H1 (cell line): ENCODE data around the gene THRB. TPM values are rescaled to one million over a fixed set of nuclear protein-coding genes. Genes with fewer than 3 reads are reported as not detected.

Experiments
- CTCF ChIA-PET: fragments of 300-600 bp; sonication (Branson Sonifier 250); formaldehyde crosslinking; loops from one replicate; lab custom pipeline; 2021; ENCODE audit not compliant: partially characterized antibody; lab: Charles Lee
- POLR2A ChIA-PET: fragments of 300-600 bp; sonication (Branson Sonifier 250); formaldehyde crosslinking; loops from one replicate; lab custom pipeline; 2021; ENCODE audit warnings: inconsistent platforms; ENCODE audit not compliant: partially characterized antibody; lab: Charles Lee
- DNase-seq, 2 experiments: peaks; one replicate each; pipeline versions ENCODE4 v3.0.0 to v3.0.0-alpha.2; 2010 to 2022; ENCODE audit warnings: low spot score in 2 of 2, low read depth in 1 of 2, mixed read lengths in 1 of 2
- FAIRE-seq: peaks from 2 replicates; lab custom pipeline; 2011; peaks lifted over from hg19 to GRCh38; lab: Jason Lieb, UNC
- H2AFZ ChIP-seq: 2 replicates; pipeline ENCODE4 v1.8.1; 2012; ENCODE audit warnings: low read length, inconsistent platforms
- H2AK5ac ChIP-seq: 2 replicates; pipeline ENCODE4 v1.6.1; 2013; ENCODE audit warnings: low read depth, low read length
- H2BK120ac ChIP-seq: replicated peaks from 2 replicates; pipeline ENCODE3; 2013; ENCODE audit warnings: low read depth, low read length, inconsistent platforms
- H2BK12ac ChIP-seq: 2 replicates; pipeline ENCODE4 v1.6.1; 2013; ENCODE audit warnings: low read depth, low read length
- H2BK15ac ChIP-seq: 2 replicates; pipeline ENCODE4 v1.6.1; 2013; ENCODE audit warnings: low read length
- H2BK20ac ChIP-seq: 2 replicates; pipeline ENCODE4 v1.6.1; 2013; ENCODE audit warnings: low read length
- H2BK5ac ChIP-seq: 2 replicates; pipeline ENCODE4 v1.6.1; 2013; ENCODE audit warnings: low read depth, low read length
- H3K14ac ChIP-seq: 2 replicates; pipeline ENCODE4 v1.6.1; 2013; ENCODE audit warnings: inconsistent platforms; ENCODE audit not compliant: insufficient read length
- H3K18ac ChIP-seq: 2 replicates; pipeline ENCODE4 v1.6.1; 2013; ENCODE audit warnings: low read length; ENCODE audit errors: extremely low read depth
- H3K23ac ChIP-seq: 2 replicates; pipeline ENCODE4 v1.6.1; 2013; ENCODE audit warnings: inconsistent platforms; ENCODE audit not compliant: insufficient read length
- H3K23me2 ChIP-seq: 2 replicates; pipeline ENCODE4 v1.6.1; 2013; ENCODE audit warnings: low read depth, low read length
- H3K27ac ChIP-seq: 2 replicates; pipeline ENCODE4 v1.6.1; 2011; ENCODE audit warnings: low read depth, low read length, inconsistent platforms
- H3K27me3 ChIP-seq, 4 experiments: replicated peaks in 1 of 4; 1 replicate in 1 of 4; 2 replicates in 3 of 4; pipeline versions ENCODE4 v1.6.1 to v1.8.1; 2011 to 2013; ENCODE audit warnings: low read length in 3 of 4, mild to moderate bottlenecking in 3 of 4, inconsistent platforms in 2 of 4, mixed read lengths in 2 of 4, moderate library complexity in 1 of 4; ENCODE audit not compliant: control insufficient read depth in 3 of 4, insufficient read depth in 3 of 4; ENCODE audit errors: extremely low read depth in 1 of 4
- H3K36me3 ChIP-seq, 4 experiments: 2 replicates each; pipeline versions ENCODE4 v1.6.1 to v1.8.1; 2011 to 2013; ENCODE audit warnings: mild to moderate bottlenecking in 4 of 4, low read length in 3 of 4, moderate library complexity in 2 of 4, control low read depth in 1 of 4, inconsistent platforms in 1 of 4; ENCODE audit not compliant: insufficient read depth in 4 of 4, control insufficient read depth in 2 of 4
- H3K4ac ChIP-seq: replicated peaks from 2 replicates; pipeline ENCODE3; 2013; ENCODE audit warnings: low read length, low read depth, mixed read lengths, inconsistent platforms; ENCODE audit not compliant: insufficient read length
- H3K4me1 ChIP-seq, 4 experiments: replicated peaks in 1 of 4; 1 replicate in 1 of 4; 2 replicates in 3 of 4; pipeline versions ENCODE4 v1.6.1 to v1.8.1; 2011 to 2013; ENCODE audit warnings: low read length in 3 of 4, inconsistent platforms in 2 of 4, mixed read lengths in 1 of 4; ENCODE audit not compliant: insufficient read depth in 4 of 4, control insufficient read depth in 3 of 4
- H3K4me2 ChIP-seq, 2 experiments: 2 replicates each; pipeline versions ENCODE4 v1.6.1 to v1.8.1; 2011 to 2013; ENCODE audit warnings: low read depth in 2 of 2, low read length in 2 of 2, control low read depth in 1 of 2, inconsistent platforms in 1 of 2, mild to moderate bottlenecking in 1 of 2; ENCODE audit not compliant: insufficient read depth in 1 of 2
- H3K4me3 ChIP-seq, 4 experiments: fragments of 200-600, 300-600 bp in 1 of 4; sonication (generic), shearing (Covaris generic), sonication (Bioruptor Twin) in 1 of 4; 2 replicates each; pipeline versions ENCODE4 v1.5.1 to v1.8.1; 2011 to 2016; ENCODE audit warnings: low read length in 4 of 4, low read depth in 3 of 4, control low read depth in 2 of 4, inconsistent platforms in 2 of 4, mild to moderate bottlenecking in 2 of 4, mixed read lengths in 1 of 4, moderate library complexity in 1 of 4; ENCODE audit not compliant: insufficient read depth in 2 of 4; ENCODE audit errors: extremely low read depth in 1 of 4
- H3K56ac ChIP-seq: replicated peaks from 2 replicates; pipeline ENCODE3; 2013; ENCODE audit warnings: low read depth, mild to moderate bottlenecking, mixed read lengths, low read length, inconsistent platforms; ENCODE audit not compliant: insufficient read length
- H3K79me1 ChIP-seq: 2 replicates; pipeline ENCODE4 v1.6.1; 2013; ENCODE audit warnings: low read depth, low read length, control low read depth
- H3K79me2 ChIP-seq, 2 experiments: 2 replicates each; pipeline versions ENCODE4 v1.6.1 to v1.8.1; 2012 to 2013; ENCODE audit warnings: low read length in 2 of 2, mild to moderate bottlenecking in 2 of 2, inconsistent platforms in 1 of 2; ENCODE audit not compliant: insufficient read depth in 2 of 2, control insufficient read depth in 1 of 2
- H3K9ac ChIP-seq, 4 experiments: replicated peaks in 1 of 4; 1 replicate in 1 of 4; 2 replicates in 3 of 4; pipeline versions ENCODE4 v1.6.1 to v1.8.1; 2011 to 2013; ENCODE audit warnings: low read depth in 3 of 4, low read length in 3 of 4, control low read depth in 2 of 4, mild to moderate bottlenecking in 2 of 4, moderate library complexity in 2 of 4, inconsistent platforms in 1 of 4; ENCODE audit errors: extremely low read depth in 1 of 4
- H3K9me3 ChIP-seq, 2 experiments: 2 replicates each; pipeline versions ENCODE4 v1.6.1 to v1.8.1; 2012 to 2013; ENCODE audit warnings: mild to moderate bottlenecking in 2 of 2, moderate library complexity in 2 of 2, control low read depth in 1 of 2, inconsistent platforms in 1 of 2, low read depth in 1 of 2, low read length in 1 of 2, mixed read lengths in 1 of 2; ENCODE audit not compliant: insufficient read depth in 2 of 2
- H4K20me1 ChIP-seq, 2 experiments: replicated peaks in 1 of 2; 2 replicates each; pipeline versions ENCODE3 to v1.8.1; 2011 to 2013; ENCODE audit warnings: inconsistent platforms in 2 of 2, low read length in 2 of 2, mild to moderate bottlenecking in 1 of 2; ENCODE audit not compliant: insufficient read depth in 2 of 2, control insufficient read depth in 1 of 2
- H4K5ac ChIP-seq: 2 replicates; pipeline ENCODE4 v1.6.1; 2013; ENCODE audit warnings: low read length, low read depth, mixed read lengths, inconsistent platforms; ENCODE audit not compliant: insufficient read length
- H4K8ac ChIP-seq: 2 replicates; pipeline ENCODE4 v1.8.0; 2013; ENCODE audit warnings: mild to moderate bottlenecking, moderate library complexity, low read length, inconsistent platforms; ENCODE audit not compliant: insufficient read depth; ENCODE audit errors: extremely low read depth
- H4K91ac ChIP-seq: replicated peaks from 2 replicates; pipeline ENCODE3; 2013; ENCODE audit warnings: low read length, mixed read lengths, inconsistent platforms; ENCODE audit not compliant: insufficient read length
- CBX8 ChIP-seq: fragments of 300-800, 300-1000 bp; sonication (generic); IDR thresholded peaks from 2 replicates; pipeline ENCODE4 v1.7.1; 2016; ENCODE audit warnings: low read depth, low read length, borderline replicate concordance
- CHD1 ChIP-seq: IDR thresholded peaks from 2 replicates; pipeline ENCODE4 v1.6.1; 2012; ENCODE audit warnings: low read depth, low read length, improper control_type of control experiment
- KDM4A ChIP-seq: IDR thresholded peaks from one replicate; pipeline ENCODE4 v1.7.1; 2012; ENCODE audit warnings: low read depth, mild to moderate bottlenecking, moderate library complexity, low read length, inconsistent platforms; ENCODE audit not compliant: severe bottlenecking
- NANOG ChIP-seq: IDR thresholded peaks from 2 replicates; pipeline ENCODE4 v1.6.1; 2011; ENCODE audit warnings: low read length, low read depth, mild to moderate bottlenecking, inconsistent platforms; ENCODE audit not compliant: insufficient read depth, poor library complexity, severe bottlenecking
- SIN3A ChIP-seq, 2 experiments: IDR thresholded peaks in 1 of 2; conservative IDR thresholded peaks in 1 of 2; 2 replicates each; pipeline ENCODE4 v1.6.1; 2011 to 2012; ENCODE audit warnings: low read length in 2 of 2, improper control_type of control experiment in 1 of 2, low read depth in 1 of 2, mild to moderate bottlenecking in 1 of 2
- SIRT6 ChIP-seq: IDR thresholded peaks from one replicate; pipeline ENCODE4 v1.7.1; 2012; ENCODE audit warnings: low read length, inconsistent platforms
- SP2 ChIP-seq: IDR thresholded peaks from 2 replicates; pipeline ENCODE4 v1.6.1; 2012; ENCODE audit warnings: mild to moderate bottlenecking, low read length, inconsistent platforms
- SP4 ChIP-seq: IDR thresholded peaks from 2 replicates; pipeline ENCODE4 v1.6.1; 2012; ENCODE audit warnings: low read length, inconsistent platforms
- TAF1 ChIP-seq: IDR thresholded peaks from 2 replicates; pipeline ENCODE4 v1.6.1; 2011; ENCODE audit warnings: mild to moderate bottlenecking, low read depth, low read length
- TEAD4 ChIP-seq: IDR thresholded peaks from 2 replicates; pipeline ENCODE4 v1.6.1; 2012; ENCODE audit warnings: low read depth, low read length, inconsistent platforms, mixed read lengths
- YY1 ChIP-seq: IDR thresholded peaks from 2 replicates; pipeline ENCODE4 v1.6.1; 2011; ENCODE audit warnings: low read depth, mild to moderate bottlenecking, low read length
- WGBS, 2 experiments: shearing (Covaris generic) in 1 of 2; methylation state at CpG; one replicate each; pipeline versions ENCODE4 v1.1.6 to v1.1.7; 2013 to 2015; ENCODE audit warnings: low lambda C conversion rate in 2 of 2, mixed read lengths in 2 of 2, inconsistent platforms in 1 of 2, low coverage in 1 of 2, missing lambda C conversion rate in 1 of 2; ENCODE audit not compliant: insufficient replicate concordance in 2 of 2, insufficient coverage in 1 of 2, insufficient read length in 1 of 2; ENCODE audit errors: extremely low coverage in 1 of 2, missing lambda C conversion rate in 1 of 2; 5-methylcytosine and 5-hydroxymethylcytosine counted together
- polyA plus RNA-seq, 7 experiments: library from polyadenylated mRNA; depleted of rRNA in 3 of 7; stranded (reverse) in 5 of 7; unstranded in 2 of 7; fragments of >200 nt in 5 of 7; fragments of 200-250 nt in 2 of 7; gene quantifications; 1 replicate in 5 of 7; 2 replicates in 1 of 7; 4 replicates in 1 of 7; pipeline versions ENCODE4 v1.2.1 to v1.2.3, GENCODE V29; 2011 to 2013; ENCODE audit warnings: missing spikeins in 2 of 7, mixed read lengths in 2 of 7
- total RNA-seq: library from RNA; stranded (reverse); fragmentation: NEBNext Ultra II Directional; extraction: Animal tissue kit (Norgen Biotek cat#: 25700); gene quantifications from 2 replicates; pipeline ENCODE4 v1.2.1, GENCODE V29; 2021

Gene THRB
- total and polyA plus RNA-seq, 2 of the 8 experiments (the other 6 are each of a cell fraction or from before 2014, with no cell fraction given) = 0.98 to 3.9 TPM

DNA sequence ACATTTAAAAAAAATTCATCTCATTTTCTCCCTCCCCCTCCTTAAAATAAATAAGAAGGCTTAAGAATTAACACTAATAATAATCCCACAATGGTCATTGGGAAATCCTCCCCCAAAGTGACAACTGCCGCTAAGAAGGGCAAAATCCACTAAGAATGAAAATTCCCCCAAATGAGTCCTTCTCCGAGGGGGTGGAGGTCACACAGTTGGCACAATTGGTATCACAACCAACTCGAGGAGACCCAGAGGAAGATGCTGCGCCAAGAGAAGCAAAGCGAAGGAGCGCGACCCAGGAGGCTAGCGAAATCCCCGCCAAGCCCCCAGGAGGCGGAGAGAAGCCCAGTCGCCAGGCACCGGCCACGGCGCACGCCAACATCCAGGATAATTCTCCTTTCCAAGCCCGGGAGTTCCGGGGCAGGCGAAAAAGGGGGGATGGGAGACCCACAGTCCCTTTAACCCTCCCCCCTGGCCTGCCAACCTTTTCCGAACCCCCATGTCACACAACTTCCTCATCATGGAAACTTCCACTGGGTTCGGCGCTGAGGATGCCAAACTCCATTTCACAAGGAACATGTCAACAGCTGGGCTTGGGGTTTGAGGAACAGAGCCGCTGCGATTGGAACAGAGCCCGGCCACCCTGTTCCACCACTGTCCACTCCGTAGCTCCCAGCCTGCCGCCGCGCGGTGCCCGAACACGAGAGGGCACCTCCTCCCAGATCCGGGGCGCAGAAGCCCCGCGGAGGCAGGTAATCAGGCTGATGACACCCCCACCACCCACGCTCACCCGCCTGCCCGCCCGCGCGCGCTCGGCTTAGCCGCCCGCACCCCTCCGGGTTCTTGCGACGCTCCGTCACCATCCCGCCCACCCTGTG lies 668 bp downstream of the THRB start:
- Histone ChIP-seq H3K27ac (no peak overlapping the region), H2BK12ac (no peak overlapping the region), H2BK20ac (no peak overlapping the region), H3K18ac (peak overlapping the region; percentile 19; the same call in 1 of the 2 replicates), H3K14ac (no peak overlapping the region), H3K23me2 (peaks cover 10% of the 10 kb centered on the region; the same call in 1 of the 2 replicates), H4K91ac (no peak overlapping the region), H3K36me3 (no peaks in the 10 kb centered on the region), H2BK120ac (no peak overlapping the region), H3K4me1 (peaks cover 0 to 21% (median 9%) of the 10 kb centered on the region in 4 experiments; a peak in 6 of 7 replicates), H3K79me2 (peaks cover 0 to 6% of the 10 kb centered on the region in 2 experiments; a peak in 1 of 4 replicates), H2AFZ (peak overlapping the region; percentile 48; the same call in 1 of the 2 replicates), H3K27me3 (peaks cover 0 to 15% (median 8%) of the 10 kb centered on the region in 4 experiments; a peak in 4 of 7 replicates), H2AK5ac (no peak overlapping the region), H4K5ac (no peak overlapping the region), H3K4me2 (peak overlapping the region; percentile 74 to 87), H3K56ac (no peak overlapping the region), H3K9me3 (no peaks in the 10 kb centered on the region), H3K79me1 (no peaks in the 10 kb centered on the region; the same call in 1 of the 2 replicates), H3K4ac (no peak overlapping the region), H3K4me3 (peak overlapping the region; percentile 56 to 73 (median 69)), H4K20me1 (no peaks in the 10 kb centered on the region), H3K9ac (peak overlapping the region in 1 of 4 experiments; percentile 26; a peak in 3 of 7 replicates), H2BK5ac (0 out of 2 replicates have a peak overlapping the region, but pooled peaks have one; percentile 10), H4K8ac (0 out of 2 replicates have a peak overlapping the region, but pooled peaks have one; percentile 72), H3K23ac (no peak overlapping the region), H2BK15ac (no peak overlapping the region)
- POLR2A ChIA-PET = interaction anchor here (0.8 to 1.7 kb wide), 3 partner anchors 9 to 28 kb away, joined by 3 read pairs; no protein-coding TSS in a partner anchor
- peak in 1 of 2 experiments; percentile 70 for DNase-seq
- CTCF ChIA-PET = interaction anchor here (0.6 to 3.3 kb wide), 4 partner anchors 9 to 1159 kb away, joined by 3 to 18 read pairs (median 4); no protein-coding TSS in a partner anchor
- FAIRE-seq = no peak
- WGBS, 2 experiments = 2% methylated on average over 28 of the region's 50 CpGs; no CpG with 5 or more reads in 1 of the 2 experiments
- TF ChIP-seq SP2 (no peak), TEAD4 (no peak), YY1 (no peak), NANOG (no peak), SIRT6 (no peak), KDM4A (peak; percentile 61), TAF1 (no peak), SIN3A (conservative IDR thresholded peaks at IDR 0.05 in 1 of 2, IDR thresholded peaks at IDR 0.05 in 1 of 2; ENCODE audit: low read depth in 1 of 2, low read length in 2 of 2) (0 out of 4 replicates have a peak, but pooled peaks of 1 of the 2 experiments have one; percentile 25), CHD1 (no peak), CBX8 (no peak), SP4 (no peak)
